ENCODE measurements around the gene C19orf85. TPM values are rescaled to one million over a fixed set of nuclear protein-coding genes. Genes with fewer than 3 reads are reported as not detected.

Gene C19orf85
- total RNA-seq, 3 donors from 2014 or later = not detected

GRCh38 chr19:55493052-55493644 lies 28.6 kb upstream of the C19orf85 start:
- Mint-ChIP-seq H3K4me1 (ENCODE audit: low read depth) (no peaks in the 10 kb centered on the region), H3K36me3 (ENCODE audit: insufficient read depth) (no peaks in the 10 kb centered on the region), H3K4me3 (no peak overlapping the region), H3K27me3 (ENCODE audit: low read depth) (peaks cover 7% of the 10 kb centered on the region), H3K9me3 (no peaks in the 10 kb centered on the region)
- ATAC-seq (no peak), DNase-seq (no peak)

DNA sequence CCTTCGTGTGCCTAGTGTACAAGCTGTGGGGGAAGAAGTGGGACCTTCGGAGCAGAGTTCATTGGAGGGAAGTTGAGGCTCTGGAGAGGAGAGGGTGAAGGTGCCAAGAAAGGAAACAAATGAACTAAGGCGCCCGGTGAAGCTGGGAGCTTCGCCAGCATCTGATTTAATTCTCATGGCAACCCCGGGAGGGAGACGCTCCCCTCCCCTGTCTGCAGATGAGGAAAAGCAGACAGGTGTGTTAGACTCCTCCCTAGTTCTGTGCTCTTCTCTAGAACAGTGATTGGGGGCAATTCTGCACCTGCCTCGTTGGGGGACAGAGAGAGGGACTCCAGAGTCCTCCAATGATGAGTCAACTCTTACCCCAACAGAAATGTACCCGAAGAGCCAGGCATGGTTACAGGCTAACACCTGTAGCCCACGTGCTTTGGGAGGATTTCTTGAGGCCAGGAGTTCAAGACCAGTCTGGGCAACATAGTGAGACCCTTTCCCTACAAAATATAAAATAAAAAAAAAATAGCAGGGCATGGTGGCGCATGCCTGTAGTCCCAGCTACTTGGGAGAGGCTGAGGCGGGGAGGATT lies 27.9 kb upstream of the C19orf85 start:
- no peaks in the 10 kb centered on the region for H3K36me3 Mint-ChIP-seq (ENCODE audit: insufficient read depth)
- H3K9me3 Mint-ChIP-seq = no peaks in the 10 kb centered on the region
- H3K4me3 Mint-ChIP-seq = no peak overlapping the region
- H3K4me1 Mint-ChIP-seq (ENCODE audit: low read depth) = peaks cover 3% of the 10 kb centered on the region
- DNase-seq (no peak), ATAC-seq (no peak)
- peaks cover 7% of the 10 kb centered on the region for H3K27me3 Mint-ChIP-seq (ENCODE audit: low read depth)

GRCh38 chr19:55491546-55492360 lies 27.2 kb upstream of the C19orf85 start:
- Mint-ChIP-seq H3K27me3 (ENCODE audit: low read depth) (peaks cover 7% of the 10 kb centered on the region), H3K9me3 (no peaks in the 10 kb centered on the region), H3K4me3 (no peak overlapping the region), H3K36me3 (ENCODE audit: insufficient read depth) (no peaks in the 10 kb centered on the region), H3K4me1 (ENCODE audit: low read depth) (peaks cover 9% of the 10 kb centered on the region)
- ATAC-seq = no peak
- no peak for DNase-seq

- Mint-ChIP-seq H3K36me3 (ENCODE audit: insufficient read depth) (no peaks in the 10 kb centered on the region), H3K4me1 (ENCODE audit: low read depth) (peaks cover 13% of the 10 kb centered on the region)
Observed at GRCh38 chr19:55490478-55491432, 26.2 kb upstream of the C19orf85 start.

DNA sequence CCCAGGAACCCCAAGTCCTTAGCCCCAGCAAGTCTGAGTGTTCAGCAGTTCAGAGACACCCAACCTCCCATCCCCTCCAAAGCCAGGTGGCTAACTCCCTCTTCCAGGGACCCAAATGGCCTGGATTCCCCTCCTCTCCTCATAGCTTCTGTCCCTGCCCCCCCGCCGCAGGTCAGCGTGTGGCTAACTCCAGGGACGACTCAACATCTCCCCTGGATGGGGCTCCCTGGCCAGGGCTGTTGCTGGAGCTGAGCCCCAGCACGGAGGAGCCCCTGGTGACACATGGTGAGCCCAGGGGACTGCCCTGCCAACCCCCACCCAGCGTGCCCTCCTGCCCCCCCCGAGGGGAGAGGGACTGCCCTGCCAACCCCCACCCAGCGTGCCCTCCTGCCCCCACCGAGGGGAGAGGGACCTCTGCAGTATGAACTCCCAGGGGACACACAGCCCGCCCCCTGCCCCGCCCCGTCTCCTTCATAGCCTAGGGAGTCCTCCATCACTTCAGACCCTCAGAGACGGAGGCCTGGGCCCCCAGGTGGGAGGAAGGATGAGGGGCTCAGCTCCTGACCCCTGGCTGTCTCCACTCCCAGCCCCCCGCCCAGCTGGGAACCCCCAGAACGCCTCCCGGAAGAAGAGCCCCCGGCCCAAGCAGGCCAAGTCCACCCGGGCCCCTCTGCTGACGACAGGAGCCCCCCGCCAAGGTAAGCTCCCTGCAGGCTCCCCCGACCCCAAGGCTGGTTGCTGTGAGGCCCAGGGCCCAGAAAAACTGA lies 25.3 kb upstream of the C19orf85 start:
- Mint-ChIP-seq H3K9me3 (no peaks in the 10 kb centered on the region), H3K4me3 (no peak overlapping the region), H3K4me1 (ENCODE audit: low read depth) (peaks cover 13% of the 10 kb centered on the region), H3K36me3 (ENCODE audit: insufficient read depth) (no peaks in the 10 kb centered on the region), H3K27me3 (ENCODE audit: low read depth) (peaks cover 7% of the 10 kb centered on the region)
- DNase-seq = no peak
- ATAC-seq = no peak

More at GRCh38 chr19:55490478-55491432, 26.2 kb upstream of the C19orf85 start:
- no peak overlapping the region for H3K4me3 Mint-ChIP-seq
- H3K27me3 Mint-ChIP-seq (ENCODE audit: low read depth) = peaks cover 7% of the 10 kb centered on the region
- no peaks in the 10 kb centered on the region for H3K9me3 Mint-ChIP-seq
- no peak for DNase-seq
- ATAC-seq = no peak

GRCh38 chr19:55488986-55489710 lies 24.6 kb upstream of the C19orf85 start:
- H3K27me3 Mint-ChIP-seq (ENCODE audit: low read depth) = peaks cover 7% of the 10 kb centered on the region
- H3K9me3 Mint-ChIP-seq = no peaks in the 10 kb centered on the region
- ATAC-seq (no peak), DNase-seq (no peak)
- peaks cover 15% of the 10 kb centered on the region for H3K4me1 Mint-ChIP-seq (ENCODE audit: low read depth)
- no peaks in the 10 kb centered on the region for H3K36me3 Mint-ChIP-seq (ENCODE audit: insufficient read depth)
- no peak overlapping the region for H3K4me3 Mint-ChIP-seq

- DNase-seq (no peak), ATAC-seq (no peak)
- Mint-ChIP-seq H3K36me3 (ENCODE audit: insufficient read depth) (no peaks in the 10 kb centered on the region), H3K4me1 (ENCODE audit: low read depth) (peaks cover 15% of the 10 kb centered on the region), H3K27me3 (ENCODE audit: low read depth) (peaks cover 5% of the 10 kb centered on the region), H3K9me3 (no peaks in the 10 kb centered on the region), H3K4me3 (peak within 1 kb of the TSS; percentile 64)
Observed at GRCh38 chr19:55487924-55488687, 23.6 kb upstream of the C19orf85 start, which contains the start of gene SSC5D. TSS of gene SSC5D (plus strand) at chr19:55488436. CDS start at chr19:55488590, 154 bp downstream.

DNA sequence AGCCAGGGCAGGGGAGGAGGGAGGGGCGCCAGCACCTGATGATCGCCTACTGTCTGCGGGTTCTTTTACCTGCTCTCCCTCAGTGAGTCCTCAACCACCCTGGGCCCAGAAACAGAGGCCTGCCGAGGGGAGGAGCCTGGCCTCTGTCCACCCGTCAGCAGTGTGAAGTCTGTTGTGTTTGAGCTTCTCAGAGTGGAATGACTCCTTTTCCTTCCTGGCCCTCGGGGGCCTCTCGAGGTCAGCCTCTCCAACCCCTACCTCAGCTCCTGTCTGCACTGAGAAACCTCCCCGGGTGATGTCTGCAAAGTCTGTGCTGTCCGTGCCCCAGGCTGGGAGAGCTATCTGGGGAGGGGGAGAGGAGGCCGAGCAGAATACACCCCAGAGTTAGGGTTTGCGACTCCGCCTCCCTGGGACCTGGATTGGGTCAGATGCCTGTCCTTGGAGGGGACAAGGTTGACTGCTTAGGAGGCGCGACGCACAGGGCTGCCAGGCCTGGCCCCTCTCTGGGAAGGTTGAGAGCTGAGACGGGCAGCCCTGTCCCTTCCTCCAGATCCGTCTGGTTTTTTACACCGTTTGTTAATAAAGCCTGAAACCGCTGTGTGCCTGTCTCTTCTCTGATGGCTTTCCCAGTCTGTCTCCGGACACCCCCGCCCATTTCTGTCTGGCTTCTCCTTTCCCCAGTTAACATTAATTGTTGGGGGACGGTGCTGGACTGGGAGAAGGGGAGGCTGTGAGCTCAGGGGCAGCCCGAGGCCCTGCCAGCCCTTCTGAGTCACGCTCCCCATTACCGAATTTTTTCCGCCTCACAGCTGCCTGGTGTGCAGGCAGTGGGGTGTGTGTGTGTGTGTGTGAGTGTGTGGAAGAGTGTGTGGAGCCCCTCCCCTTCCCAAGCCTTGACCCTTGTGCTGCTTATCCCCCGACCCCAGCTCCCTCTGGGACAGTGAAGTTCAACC lies 22.7 kb upstream of the C19orf85 start:
- Mint-ChIP-seq H3K4me1 (ENCODE audit: low read depth) (peaks cover 15% of the 10 kb centered on the region), H3K27me3 (ENCODE audit: low read depth) (peaks cover 2% of the 10 kb centered on the region), H3K4me3 (peak overlapping the region; percentile 64), H3K9me3 (no peaks in the 10 kb centered on the region), H3K36me3 (ENCODE audit: insufficient read depth) (no peaks in the 10 kb centered on the region)
- DNase-seq (peak; percentile 54), ATAC-seq (peak; percentile 36)

GRCh38 chr19:55486043-55486970 lies 21.8 kb upstream of the C19orf85 start:
- ATAC-seq = no peak

DNA sequence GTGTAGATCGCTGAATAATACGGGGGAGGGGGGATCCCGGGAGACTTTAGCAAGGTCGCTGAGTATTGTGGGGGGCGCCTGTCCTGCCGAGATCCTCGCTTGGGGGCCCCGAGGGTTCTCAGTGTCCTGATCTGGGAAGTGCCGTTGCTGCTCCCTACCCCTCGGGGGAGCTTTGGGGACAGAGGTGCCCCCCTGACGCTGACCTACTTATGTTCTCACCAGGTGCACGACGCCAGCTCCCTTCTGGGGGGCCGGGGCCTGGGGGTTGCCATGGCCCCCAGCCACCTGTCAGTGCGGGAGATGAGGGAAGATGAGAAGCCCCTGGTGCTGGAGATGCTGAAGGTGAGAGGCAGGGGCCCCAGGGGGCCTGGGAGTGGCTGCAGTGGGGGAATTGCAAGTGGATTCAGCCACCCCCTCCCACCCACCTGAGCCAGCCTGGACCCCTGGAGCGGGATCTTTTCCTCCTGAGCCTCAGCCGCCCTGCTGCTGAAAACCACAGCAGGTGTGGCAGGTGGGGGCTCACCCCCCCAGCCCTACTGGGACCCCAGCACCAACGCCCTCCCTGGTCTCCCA lies 21.0 kb upstream of the C19orf85 start:
- H3K4me3 Mint-ChIP-seq = peak overlapping the region; percentile 79
- peaks cover 2% of the 10 kb centered on the region for H3K36me3 Mint-ChIP-seq (ENCODE audit: insufficient read depth)
- H3K27me3 Mint-ChIP-seq (ENCODE audit: low read depth) = no peaks in the 10 kb centered on the region
- DNase-seq (no peak), ATAC-seq (peak in 1 of 2 donors; percentile 4)
- no peaks in the 10 kb centered on the region for H3K9me3 Mint-ChIP-seq
- peaks cover 15% of the 10 kb centered on the region for H3K4me1 Mint-ChIP-seq (ENCODE audit: low read depth)

More at GRCh38 chr19:55486043-55486970, 21.8 kb upstream of the C19orf85 start:
- H3K4me3 Mint-ChIP-seq = peak overlapping the region; percentile 76
- H3K27me3 Mint-ChIP-seq (ENCODE audit: low read depth) = no peaks in the 10 kb centered on the region
- no peak for DNase-seq
- H3K36me3 Mint-ChIP-seq (ENCODE audit: insufficient read depth) = peaks cover 1% of the 10 kb centered on the region
- H3K9me3 Mint-ChIP-seq = no peaks in the 10 kb centered on the region
- peaks cover 15% of the 10 kb centered on the region for H3K4me1 Mint-ChIP-seq (ENCODE audit: low read depth)

Data from activated T-cell treated with anti-CD3 and anti-CD28 coated beads, Interleukin-2, amount 50 U/mL, for 4 hours (primary cell).